Mononuclear cell (primary cell): Measurements from ENCODE around the gene OR7A5. TPM values are rescaled to one million over a fixed set of nuclear protein-coding genes. Genes with fewer than 3 reads are reported as not detected.
"Not testable (repeated sequence)": the region's sequence is repeated elsewhere in the genome, so short reads cannot be mapped to it uniquely, and the experiment has no call there.

ENCODE experiments used
- H3K27me3 ChIP-seq: 2 replicates; pipeline ENCODE4 v1.6.0; 2011; ENCODE audit warnings: low read length, control low read depth; ENCODE audit not compliant: insufficient read depth
- H3K4me1 ChIP-seq: 2 replicates; pipeline ENCODE4 v1.5.1; 2011; ENCODE audit warnings: mild to moderate bottlenecking, low read length, control low read depth; ENCODE audit not compliant: insufficient read depth
- H3K4me3 ChIP-seq: 2 replicates; pipeline ENCODE4 v1.5.1; 2011; ENCODE audit warnings: mild to moderate bottlenecking, low read length, moderate library complexity
- H3K9me3 ChIP-seq: 2 replicates; pipeline ENCODE4 v1.5.1; 2011; ENCODE audit warnings: low read depth, mild to moderate bottlenecking, control low read depth, low read length
- total RNA-seq: library from RNA; depleted of rRNA; stranded (reverse); fragments of >200 nt; gene quantifications from one replicate; pipeline ENCODE4 v1.2.3, GENCODE V29; 2012

Gene OR7A5
- total RNA-seq, 1 donor: 0.10 TPM

DNA sequence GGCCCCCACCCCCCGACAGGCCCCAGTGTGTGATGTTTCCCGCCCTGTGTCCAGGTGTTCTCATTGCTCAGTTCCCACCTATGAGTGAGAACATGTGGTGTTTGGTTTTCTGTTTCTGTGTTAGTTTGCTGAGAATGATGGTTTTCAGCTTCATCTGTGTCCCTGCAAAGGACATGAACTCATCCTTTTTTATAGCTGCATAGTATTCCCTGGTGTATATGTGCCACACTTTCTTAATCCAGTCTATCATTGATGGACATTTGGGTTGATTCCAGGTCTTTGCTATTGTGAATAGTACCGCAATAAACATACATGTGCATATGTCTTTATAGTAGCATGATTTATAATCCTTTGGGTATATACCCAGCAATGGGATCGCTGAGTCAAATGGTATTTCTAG, 57.3 kb downstream of the OR7A5 start:
- H3K4me3 ChIP-seq, H3K27me3 ChIP-seq, H3K9me3 ChIP-seq: not testable (repeated sequence)
- H3K4me1 ChIP-seq: peaks cover 31% of the 10 kb centered on the region

Other genes starting within 250 kb of the OR7A5 start
- 0.63 TPM for gene ADGRE3, start 160.3 kb downstream of the OR7A5 start, total RNA-seq
- 10.7 TPM for gene ZNF333, start 145.1 kb downstream of the OR7A5 start, total RNA-seq
- 22.7 TPM for gene ADGRE2, start 56.6 kb downstream of the OR7A5 start, total RNA-seq
- gene OR7C1, start within 50 bp of the OR7A5 start, total RNA-seq: not detected
- gene OR7A10, start 13.7 kb upstream of the OR7A5 start, total RNA-seq: not detected
- not detected for gene OR7A17, start 50.9 kb upstream of the OR7A5 start, total RNA-seq
- gene OR7C2, start 106.3 kb upstream of the OR7A5 start, total RNA-seq: not detected
- 0.10 TPM for gene SLC1A6, start 144.7 kb upstream of the OR7A5 start, total RNA-seq
- gene CASP14, start 214.3 kb upstream of the OR7A5 start, total RNA-seq: not detected
- not detected for gene OR1I1, start 247.0 kb upstream of the OR7A5 start, total RNA-seq